GM21576 (cell line): Measurements from ENCODE around the gene ARFGAP1.
"Not testable (repeated sequence)": the region's sequence is repeated elsewhere in the genome, so short reads cannot be mapped to it uniquely, and the experiment has no call there.

Experiments used
- ATAC-seq: cut with Tn5 transposase; IDR thresholded peaks from one replicate; pipeline ENCODE4 v1.9.1; 2021; ENCODE audit warnings: mild to moderate bottlenecking, moderate library complexity; ENCODE audit not compliant: unreplicated experiment

The ARFGAP1 gene

GRCh38 chr20:63239431-63239830 lies 33.2 kb upstream of the ARFGAP1 start:
- no peak for ATAC-seq

- ATAC-seq: no peak
These were observed 32.6 kb upstream of the ARFGAP1 start for GRCh38 chr20:63240004-63240403.

GRCh38 chr20:63241272-63241671 lies 31.3 kb upstream of the ARFGAP1 start:
- ATAC-seq: no peak

GRCh38 chr20:63242736-63243135 lies 29.9 kb upstream of the ARFGAP1 start:
- no peak for ATAC-seq

GRCh38 chr20:63243604-63244247 lies 28.9 kb upstream of the ARFGAP1 start:
- no peak for ATAC-seq

GRCh38 chr20:63244468-63244867 lies 28.1 kb upstream of the ARFGAP1 start:
- no peak for ATAC-seq

GRCh38 chr20:63246490-63247288 lies 25.9 kb upstream of the ARFGAP1 start:
- ATAC-seq: no peak

- ATAC-seq: no peak
These were observed 24.9 kb upstream of the ARFGAP1 start for GRCh38 chr20:63247671-63248228.

- no peak for ATAC-seq
These were observed 23.6 kb upstream of the ARFGAP1 start for GRCh38 chr20:63248835-63249591.

GRCh38 chr20:63249891-63250290 lies 22.7 kb upstream of the ARFGAP1 start:
- ATAC-seq: no peak

GRCh38 chr20:63251350-63251749 lies 21.3 kb upstream of the ARFGAP1 start:
- ATAC-seq: not testable (repeated sequence)

- no peak for ATAC-seq
These were observed 20.3 kb upstream of the ARFGAP1 start for GRCh38 chr20:63252284-63252711.

GRCh38 chr20:63253065-63253437 lies 19.6 kb upstream of the ARFGAP1 start:
- no peak for ATAC-seq

- no peak for ATAC-seq
These were observed 19.0 kb upstream of the ARFGAP1 start for GRCh38 chr20:63253438-63254231.

- no peak for ATAC-seq
These were observed 18.4 kb upstream of the ARFGAP1 start, which contains the start of gene NKAIN4 for GRCh38 chr20:63254232-63254605. Gene NKAIN4, minus strand, starts transcription at chr20:63254463. Its CDS starts 13 bp downstream, at chr20:63254450.

GRCh38 chr20:63254606-63255384 lies 17.8 kb upstream of the ARFGAP1 start:
- no peak for ATAC-seq

GRCh38 chr20:63255931-63256704 lies 16.5 kb upstream of the ARFGAP1 start:
- ATAC-seq: no peak

- no peak for ATAC-seq
These were observed 15.7 kb upstream of the ARFGAP1 start for GRCh38 chr20:63256954-63257353.

- no peak for ATAC-seq
These were observed 15.0 kb upstream of the ARFGAP1 start for GRCh38 chr20:63257629-63258028.
